H9 (cell line): Measurements from ENCODE around the gene P3H3. TPM values are rescaled to one million over a fixed set of nuclear protein-coding genes. Genes with fewer than 3 reads are reported as not detected.
A peak's percentile ranks its signal among the peaks of the same experiment; 100 is the strongest.

Experiments used
- DNase-seq: peaks from one replicate; pipeline ENCODE4 v3.0.0-alpha.2; 2017
- H2AFZ ChIP-seq: one replicate; pipeline ENCODE4 v1.6.1; 2013; ENCODE audit warnings: mild to moderate bottlenecking, low read length, control low read depth, moderate library complexity
- H2AK5ac ChIP-seq: 2 replicates; pipeline ENCODE4 v1.6.1; 2013; ENCODE audit warnings: low read length, control low read depth, mixed read lengths; ENCODE audit not compliant: insufficient read length
- H2BK120ac ChIP-seq: one replicate; pipeline ENCODE4 v1.6.1; 2013; ENCODE audit warnings: low read depth, mild to moderate bottlenecking, low read length, control low read depth, inconsistent platforms; ENCODE audit not compliant: poor library complexity, severe bottlenecking
- H2BK12ac ChIP-seq: 2 replicates; pipeline ENCODE4 v1.6.1; 2013; ENCODE audit warnings: low read length, control low read depth, mixed read lengths, low read depth; ENCODE audit not compliant: insufficient read length
- H2BK15ac ChIP-seq: 2 replicates; pipeline ENCODE4 v1.6.1; 2013; ENCODE audit warnings: low read depth, low read length, control low read depth
- H2BK20ac ChIP-seq: one replicate; pipeline ENCODE4 v1.6.1; 2013; ENCODE audit warnings: low read depth, mild to moderate bottlenecking, low read length, control low read depth, inconsistent platforms; ENCODE audit not compliant: poor library complexity, severe bottlenecking
- H2BK5ac ChIP-seq: 2 replicates; pipeline ENCODE4 v1.6.1; 2013; ENCODE audit warnings: low read length, control low read depth, mixed read lengths; ENCODE audit not compliant: insufficient read length
- H3K14ac ChIP-seq: 2 replicates; pipeline ENCODE4 v1.6.1; 2013; ENCODE audit warnings: low read length, control low read depth; ENCODE audit not compliant: insufficient read depth
- H3K18ac ChIP-seq: 2 replicates; pipeline ENCODE4 v1.6.1; 2013; ENCODE audit warnings: low read depth, mild to moderate bottlenecking, mixed read lengths, low read length, control low read depth; ENCODE audit not compliant: insufficient read length
- H3K23ac ChIP-seq: 2 replicates; pipeline ENCODE4 v1.6.1; 2013; ENCODE audit warnings: low read length, control low read depth, mixed read lengths, low read depth; ENCODE audit not compliant: insufficient read length
- H3K23me2 ChIP-seq: 2 replicates; pipeline ENCODE4 v1.6.1; 2013; ENCODE audit warnings: low read depth, mild to moderate bottlenecking, mixed read lengths, low read length, control low read depth; ENCODE audit not compliant: insufficient read length, poor library complexity, severe bottlenecking
- H3K27ac ChIP-seq: 2 replicates; pipeline ENCODE4 v1.5.1; 2013; ENCODE audit warnings: low read length, control low read depth, mixed read lengths, low read depth; ENCODE audit not compliant: insufficient read length
- H3K27me3 ChIP-seq: 2 replicates; pipeline ENCODE4 v1.6.1; 2013; ENCODE audit warnings: low read length, control low read depth, inconsistent platforms; ENCODE audit not compliant: insufficient read depth
- H3K4ac ChIP-seq: 2 replicates; pipeline ENCODE4 v1.6.1; 2013; ENCODE audit warnings: low read depth, mild to moderate bottlenecking, control low read depth, inconsistent platforms, low read length, moderate library complexity
- H3K4me1 ChIP-seq: 2 replicates; pipeline ENCODE4 v1.6.1; 2013; ENCODE audit warnings: low read length, control low read depth, inconsistent platforms; ENCODE audit not compliant: insufficient read depth
- H3K4me2 ChIP-seq: 2 replicates; pipeline ENCODE4 v1.6.1; 2013; ENCODE audit warnings: low read length, control low read depth, mixed read lengths; ENCODE audit not compliant: insufficient read length, insufficient read depth
- H3K56ac ChIP-seq: 2 replicates; pipeline ENCODE4 v1.6.1; 2013; ENCODE audit warnings: low read depth, mild to moderate bottlenecking, mixed read lengths, low read length, control low read depth; ENCODE audit not compliant: insufficient read length
- H3K79me1 ChIP-seq: 2 replicates; pipeline ENCODE4 v1.6.1; 2013; ENCODE audit warnings: low read depth, mild to moderate bottlenecking, moderate library complexity, low read length, control low read depth, inconsistent platforms; ENCODE audit not compliant: insufficient read depth, poor library complexity, severe bottlenecking
- H3K79me2 ChIP-seq: 2 replicates; pipeline ENCODE4 v1.6.1; 2013; ENCODE audit warnings: low read length, control low read depth, inconsistent platforms; ENCODE audit not compliant: insufficient read depth
- H3K9ac ChIP-seq: 2 replicates; pipeline ENCODE4 v1.6.1; 2013; ENCODE audit warnings: low read length, control low read depth, mixed read lengths; ENCODE audit not compliant: insufficient read length; ENCODE audit errors: extremely low read depth
- H3K9me3 ChIP-seq: one replicate; pipeline ENCODE4 v1.6.1; 2013; ENCODE audit warnings: low read depth, low read length, inconsistent platforms; ENCODE audit not compliant: control insufficient read depth
- H3T11ph ChIP-seq: one replicate; pipeline ENCODE4 v1.6.1; 2013; ENCODE audit warnings: mild to moderate bottlenecking, low read length, control low read depth, inconsistent platforms
- H4K20me1 ChIP-seq: one replicate; pipeline ENCODE4 v1.6.1; 2013; ENCODE audit not compliant: control insufficient read depth, insufficient read length, insufficient read depth
- H4K5ac ChIP-seq: 2 replicates; pipeline ENCODE4 v1.6.1; 2013; ENCODE audit warnings: low read depth, mild to moderate bottlenecking, mixed read lengths, low read length, control low read depth; ENCODE audit not compliant: insufficient read length
- H4K8ac ChIP-seq: replicated peaks from 2 replicates; pipeline ENCODE4 v1.6.1; 2013; ENCODE audit warnings: low read length, control low read depth, mixed read lengths, low read depth; ENCODE audit not compliant: insufficient read length
- H4K91ac ChIP-seq: 2 replicates; pipeline ENCODE4 v1.6.1; 2013; ENCODE audit warnings: low read depth, mild to moderate bottlenecking, moderate library complexity, mixed read lengths, low read length, control low read depth; ENCODE audit not compliant: insufficient read length
- H3K27ac Mint-ChIP-seq, 3 experiments: 2 replicates in 2 of 3; 3 replicates in 1 of 3; pipeline ENCODE4 v1.8.0; 2020 to 2021; ENCODE audit warnings: mixed read lengths in 3 of 3, mild to moderate bottlenecking in 1 of 3, moderate library complexity in 1 of 3
- H3K27me3 Mint-ChIP-seq: 2 replicates; pipeline ENCODE4 v1.8.0; 2021; ENCODE audit warnings: low read depth, mild to moderate bottlenecking, moderate library complexity, mixed read lengths
- H3K36me3 Mint-ChIP-seq, 3 experiments: 2 replicates in 2 of 3; 3 replicates in 1 of 3; pipeline ENCODE4 v1.8.0; 2020 to 2021; ENCODE audit warnings: low read depth in 3 of 3, mixed read lengths in 3 of 3; ENCODE audit not compliant: insufficient read depth in 1 of 3
- H3K4me1 Mint-ChIP-seq, 2 experiments: 2 replicates each; pipeline ENCODE4 v1.8.0; 2020; ENCODE audit warnings: mixed read lengths in 2 of 2
- H3K4me3 Mint-ChIP-seq, 2 experiments: 2 replicates in 1 of 2; 3 replicates in 1 of 2; pipeline ENCODE4 v1.8.0; 2020 to 2021; ENCODE audit warnings: mild to moderate bottlenecking in 2 of 2, mixed read lengths in 2 of 2, moderate library complexity in 1 of 2
- H3K9me3 Mint-ChIP-seq, 2 experiments: 2 replicates in 1 of 2; 3 replicates in 1 of 2; pipeline ENCODE4 v1.8.0; 2020; ENCODE audit warnings: mild to moderate bottlenecking in 2 of 2, mixed read lengths in 2 of 2, moderate library complexity in 1 of 2
- WGBS: extraction: QIAGEN DNeasy Blood & Tissue Kit; methylation state at CpG from one replicate; pipeline ENCODE4 v1.1.7; 2013; ENCODE audit warnings: missing lambda C conversion rate, low lambda C conversion rate, mixed read lengths; ENCODE audit not compliant: insufficient read length; ENCODE audit errors: extremely low coverage; 5-methylcytosine and 5-hydroxymethylcytosine counted together
- total RNA-seq: library from RNA; stranded (reverse); gene quantifications from 2 replicates; pipeline ENCODE4 v1.2.1, GENCODE V29; 2021
- TF ChIP-seq, protein P1 (sequence below): fragments of 200-600 bp; sonication (generic); conservative IDR thresholded peaks from 3 replicates; pipeline ENCODE4 v1.8.0; 2021; ENCODE audit warnings: antibody characterized with exemption, mild to moderate bottlenecking

P3H3 gene
- total RNA-seq, 1 experiment from 2014 or later: 55.0 TPM

- Histone ChIP-seq H3K79me2 (no peaks in the 10 kb centered on the region), H3K27ac (no peak overlapping the region), H3K9me3 (no peaks in the 10 kb centered on the region), H3K14ac (no peak overlapping the region), H3K9ac (no peak overlapping the region), H3K79me1 (no peaks in the 10 kb centered on the region), H2BK20ac (no peak overlapping the region), H3K23me2 (peaks cover 16% of the 10 kb centered on the region), H3K18ac (no peak overlapping the region), H3K4me2 (no peak overlapping the region), H2AFZ (no peak overlapping the region), H2BK5ac (no peak overlapping the region), H3K4me1 (peaks cover 3% of the 10 kb centered on the region; the same call in 1 of the 2 replicates), H4K91ac (no peak overlapping the region), H2BK120ac (no peak overlapping the region), H3K56ac (no peak overlapping the region), H4K5ac (no peak overlapping the region), H4K8ac (no peak overlapping the region), H3K27me3 (peaks cover 4% of the 10 kb centered on the region; the same call in 1 of the 2 replicates), H3K23ac (no peak overlapping the region), H2BK15ac (no peak overlapping the region), H2BK12ac (no peak overlapping the region), H2AK5ac (no peak overlapping the region), H4K20me1 (peaks cover 4% of the 10 kb centered on the region), H3T11ph (no peak overlapping the region), H3K4ac (no peak overlapping the region)
- Mint-ChIP-seq H3K27ac (no peak overlapping the region), H3K9me3 (no peaks in the 10 kb centered on the region), H3K27me3 (peaks cover 53% of the 10 kb centered on the region), H3K4me1 (peaks cover 58 to 72% of the 10 kb centered on the region in 2 experiments), H3K36me3 (peaks cover 10 to 15% (median 12%) of the 10 kb centered on the region in 3 experiments; a peak in 6 of 7 replicates), H3K4me3 (peak overlapping the region in 1 of 2 experiments; percentile 62; a peak in 2 of 5 replicates)
- no CpG with 5 or more reads among the region's 37 CpGs for WGBS
- DNase-seq: no peak
- TF ChIP-seq, protein P1, sequence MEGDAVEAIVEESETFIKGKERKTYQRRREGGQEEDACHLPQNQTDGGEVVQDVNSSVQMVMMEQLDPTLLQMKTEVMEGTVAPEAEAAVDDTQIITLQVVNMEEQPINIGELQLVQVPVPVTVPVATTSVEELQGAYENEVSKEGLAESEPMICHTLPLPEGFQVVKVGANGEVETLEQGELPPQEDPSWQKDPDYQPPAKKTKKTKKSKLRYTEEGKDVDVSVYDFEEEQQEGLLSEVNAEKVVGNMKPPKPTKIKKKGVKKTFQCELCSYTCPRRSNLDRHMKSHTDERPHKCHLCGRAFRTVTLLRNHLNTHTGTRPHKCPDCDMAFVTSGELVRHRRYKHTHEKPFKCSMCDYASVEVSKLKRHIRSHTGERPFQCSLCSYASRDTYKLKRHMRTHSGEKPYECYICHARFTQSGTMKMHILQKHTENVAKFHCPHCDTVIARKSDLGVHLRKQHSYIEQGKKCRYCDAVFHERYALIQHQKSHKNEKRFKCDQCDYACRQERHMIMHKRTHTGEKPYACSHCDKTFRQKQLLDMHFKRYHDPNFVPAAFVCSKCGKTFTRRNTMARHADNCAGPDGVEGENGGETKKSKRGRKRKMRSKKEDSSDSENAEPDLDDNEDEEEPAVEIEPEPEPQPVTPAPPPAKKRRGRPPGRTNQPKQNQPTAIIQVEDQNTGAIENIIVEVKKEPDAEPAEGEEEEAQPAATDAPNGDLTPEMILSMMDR: no peak
Measured at GRCh38 chr12:6824085-6824775, 4.0 kb upstream of the P3H3 start.
